ENCODE results near the gene XKR7.
"Not testable (repeated sequence)": the region's sequence is repeated elsewhere in the genome, so short reads cannot be mapped to it uniquely, and the experiment has no call there.

The XKR7 gene

GRCh38 chr20:32012159-32012688, 44.3 kb downstream of the XKR7 start:
- DNase-seq (ENCODE audit: low read depth): no peak

- no peak for DNase-seq (ENCODE audit: low read depth)
Observed at GRCh38 chr20:32013326-32013725, 45.4 kb downstream of the XKR7 start.

GRCh38 chr20:32017711-32018251, 49.8 kb downstream of the XKR7 start:
- no peak for DNase-seq (ENCODE audit: low read depth)

GRCh38 chr20:32018269-32019155, 50.6 kb downstream of the XKR7 start:
- no peak for DNase-seq (ENCODE audit: low read depth)

- DNase-seq (ENCODE audit: low read depth): no peak
Observed at GRCh38 chr20:32019156-32019510, 51.2 kb downstream of the XKR7 start.

- DNase-seq (ENCODE audit: low read depth): no peak
Observed at GRCh38 chr20:32019563-32020463, 51.9 kb downstream of the XKR7 start.

- DNase-seq (ENCODE audit: low read depth): no peak
Observed at GRCh38 chr20:32021091-32021490, 53.1 kb downstream of the XKR7 start.

- no peak for DNase-seq (ENCODE audit: low read depth)
Observed at GRCh38 chr20:32024683-32025295, 56.8 kb downstream of the XKR7 start.

- DNase-seq (ENCODE audit: low read depth): no peak
Observed at GRCh38 chr20:32027643-32028042, 59.7 kb downstream of the XKR7 start.

GRCh38 chr20:32028647-32029372, 60.9 kb downstream of the XKR7 start:
- DNase-seq (ENCODE audit: low read depth): no peak

GRCh38 chr20:32029561-32029960, 61.6 kb downstream of the XKR7 start:
- no peak for DNase-seq (ENCODE audit: low read depth)

- no peak for DNase-seq (ENCODE audit: low read depth)
Observed at GRCh38 chr20:32031007-32031958, 63.3 kb downstream of the XKR7 start.

- no peak for DNase-seq (ENCODE audit: low read depth)
Observed at GRCh38 chr20:32033316-32033715, 65.4 kb downstream of the XKR7 start.

GRCh38 chr20:32033721-32034120, 65.8 kb downstream of the XKR7 start:
- not testable (repeated sequence) for DNase-seq (ENCODE audit: low read depth)

GRCh38 chr20:32034581-32035425, 66.9 kb downstream of the XKR7 start:
- no peak for DNase-seq (ENCODE audit: low read depth)

GRCh38 chr20:32035426-32035779, 67.5 kb downstream of the XKR7 start:
- DNase-seq (ENCODE audit: low read depth): no peak

GRCh38 chr20:32036252-32036651, 68.3 kb downstream of the XKR7 start:
- DNase-seq (ENCODE audit: low read depth): no peak

- DNase-seq (ENCODE audit: low read depth): no peak
Observed at GRCh38 chr20:32036716-32037485, 69.0 kb downstream of the XKR7 start.

GRCh38 chr20:32037929-32038328, 70.0 kb downstream of the XKR7 start:
- DNase-seq (ENCODE audit: low read depth): no peak

Measured in CMK (cell line).